Measurements from ENCODE around the gene LRRC18.

LRRC18 gene

GRCh38 chr10:48878091-48878490 is 61.5 kb downstream of the LRRC18 start:
- DNase-seq: no peak

GRCh38 chr10:48872234-48872633 is 67.4 kb downstream of the LRRC18 start:
- DNase-seq: no peak

All from DMS79 (cell line).